Bronchial epithelial cell (primary cell): Measurements from ENCODE around the gene GMPR2. TPM values are rescaled to one million over a fixed set of nuclear protein-coding genes. Genes with fewer than 3 reads are reported as not detected.

ENCODE experiments used
- DNase-seq: peaks from one replicate; pipeline ENCODE4 v3.0.0-alpha.2; 2010; ENCODE audit warnings: low read depth
- FAIRE-seq: peaks from 2 replicates; lab custom pipeline; 2011; peaks lifted over from hg19 to GRCh38; lab: Jason Lieb, UNC
- H3K27me3 ChIP-seq: 2 replicates; pipeline ENCODE4 v1.5.1; 2011; ENCODE audit warnings: low read length; ENCODE audit not compliant: control insufficient read depth, insufficient read depth
- H3K36me3 ChIP-seq: 2 replicates; pipeline ENCODE4 v1.5.1; 2011; ENCODE audit warnings: low read length; ENCODE audit not compliant: control insufficient read depth, insufficient read depth
- H3K4me3 ChIP-seq: 2 replicates; pipeline ENCODE4 v1.5.1; 2011; ENCODE audit warnings: mild to moderate bottlenecking, low read depth, low read length, control low read depth
- total RNA-seq: library from RNA; depleted of rRNA; stranded (reverse); fragments of >200 nt; gene quantifications from 2 replicates; pipeline ENCODE4 v1.2.1, GENCODE V29; 2014
- TF ChIP-seq, protein P1 (sequence below): IDR thresholded peaks from 2 replicates; pipeline ENCODE4 v1.5.1; 2011; ENCODE audit warnings: mild to moderate bottlenecking, moderate library complexity, low read length, control low read depth, inconsistent platforms; ENCODE audit not compliant: insufficient read depth, severe bottlenecking

Gene GMPR2
- total RNA-seq, 1 donor from 2014 or later: 98.7 TPM

DNA sequence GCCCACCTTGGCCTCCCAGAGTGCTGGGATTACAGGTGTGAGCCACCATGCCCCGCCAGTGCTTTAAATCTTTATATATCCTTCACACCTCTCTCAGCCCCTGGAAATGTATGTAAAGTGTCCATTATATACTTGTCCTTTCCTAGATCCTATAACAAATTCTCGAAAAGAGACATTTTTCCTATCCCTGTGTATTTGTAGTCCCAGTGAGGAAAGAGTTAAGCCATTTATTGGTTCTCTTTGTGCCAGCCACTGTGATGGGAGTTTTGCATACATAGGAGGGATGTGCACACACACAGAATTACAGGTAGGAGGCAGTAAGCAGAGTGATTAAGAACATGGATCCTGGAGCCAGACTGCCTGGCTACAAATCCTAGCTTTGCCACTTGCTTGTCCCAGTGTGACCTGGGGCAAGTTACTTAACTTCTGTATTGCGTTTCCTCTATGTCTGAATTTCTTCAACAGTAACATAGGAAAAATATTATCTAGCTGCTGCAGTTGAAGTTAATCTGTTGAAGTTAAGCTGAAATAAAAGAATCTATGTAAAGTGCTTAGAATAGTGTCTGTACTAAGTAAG lies 40.8 kb downstream of the GMPR2 start:
- TF ChIP-seq, protein P1, sequence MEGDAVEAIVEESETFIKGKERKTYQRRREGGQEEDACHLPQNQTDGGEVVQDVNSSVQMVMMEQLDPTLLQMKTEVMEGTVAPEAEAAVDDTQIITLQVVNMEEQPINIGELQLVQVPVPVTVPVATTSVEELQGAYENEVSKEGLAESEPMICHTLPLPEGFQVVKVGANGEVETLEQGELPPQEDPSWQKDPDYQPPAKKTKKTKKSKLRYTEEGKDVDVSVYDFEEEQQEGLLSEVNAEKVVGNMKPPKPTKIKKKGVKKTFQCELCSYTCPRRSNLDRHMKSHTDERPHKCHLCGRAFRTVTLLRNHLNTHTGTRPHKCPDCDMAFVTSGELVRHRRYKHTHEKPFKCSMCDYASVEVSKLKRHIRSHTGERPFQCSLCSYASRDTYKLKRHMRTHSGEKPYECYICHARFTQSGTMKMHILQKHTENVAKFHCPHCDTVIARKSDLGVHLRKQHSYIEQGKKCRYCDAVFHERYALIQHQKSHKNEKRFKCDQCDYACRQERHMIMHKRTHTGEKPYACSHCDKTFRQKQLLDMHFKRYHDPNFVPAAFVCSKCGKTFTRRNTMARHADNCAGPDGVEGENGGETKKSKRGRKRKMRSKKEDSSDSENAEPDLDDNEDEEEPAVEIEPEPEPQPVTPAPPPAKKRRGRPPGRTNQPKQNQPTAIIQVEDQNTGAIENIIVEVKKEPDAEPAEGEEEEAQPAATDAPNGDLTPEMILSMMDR: peak; percentile 50
- no peak for FAIRE-seq
- no peaks in the 10 kb centered on the region for H3K27me3 ChIP-seq
- peaks cover 13% of the 10 kb centered on the region for H3K36me3 ChIP-seq
- peak; percentile 74 for DNase-seq
- H3K4me3 ChIP-seq: no peak overlapping the region

DNA sequence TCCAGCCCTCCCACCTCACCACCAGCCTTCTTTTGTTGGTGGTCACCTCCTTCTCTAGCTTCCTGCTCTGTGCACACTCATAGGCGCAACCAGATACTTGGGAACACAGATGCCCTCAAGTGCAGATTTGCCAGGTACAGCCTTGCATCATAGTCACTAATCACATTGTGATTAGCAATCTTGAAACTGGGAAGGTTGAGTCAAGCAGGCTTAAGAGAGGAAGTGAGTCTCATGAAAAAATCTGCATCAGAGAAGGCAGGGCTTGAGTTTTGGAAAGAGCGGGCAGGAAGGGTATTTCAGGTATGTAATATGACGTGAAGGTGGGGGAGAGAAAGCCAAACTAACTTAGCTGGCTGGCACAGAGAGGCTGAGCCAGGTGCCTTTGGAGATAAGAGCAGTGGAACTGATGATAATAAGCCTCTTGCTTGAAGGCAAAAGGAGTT lies 41.4 kb downstream of the GMPR2 start:
- no peak overlapping the region for H3K4me3 ChIP-seq
- FAIRE-seq (peak; percentile 66), DNase-seq (peak; percentile 100)
- H3K27me3 ChIP-seq: no peaks in the 10 kb centered on the region
- TF ChIP-seq, protein P1: no peak
- peaks cover 9% of the 10 kb centered on the region for H3K36me3 ChIP-seq

DNA sequence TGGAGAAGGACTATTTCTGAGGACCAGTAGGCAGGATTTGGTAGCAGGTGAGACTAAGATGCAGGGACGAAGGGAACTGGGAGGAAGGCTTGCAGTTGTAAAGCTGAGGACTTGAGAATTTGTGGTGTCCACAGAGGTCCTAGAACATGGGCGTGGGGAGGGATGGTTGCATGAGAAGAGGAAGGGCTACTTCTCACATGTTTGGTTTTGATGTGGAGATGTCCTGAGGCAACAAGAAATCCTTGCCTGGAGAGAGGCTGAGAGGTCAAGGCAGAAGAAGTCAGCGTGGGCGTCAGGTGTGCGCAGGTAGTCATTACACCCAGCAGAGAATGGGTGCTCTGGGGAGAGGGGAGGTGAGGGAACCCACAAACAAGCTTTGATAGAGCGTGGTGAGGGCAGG lies 44.3 kb downstream of the GMPR2 start:
- H3K36me3 ChIP-seq: no peaks in the 10 kb centered on the region
- DNase-seq: no peak
- TF ChIP-seq, protein P1: no peak
- no peak overlapping the region for H3K4me3 ChIP-seq
- no peaks in the 10 kb centered on the region for H3K27me3 ChIP-seq
- no peak for FAIRE-seq

DNA sequence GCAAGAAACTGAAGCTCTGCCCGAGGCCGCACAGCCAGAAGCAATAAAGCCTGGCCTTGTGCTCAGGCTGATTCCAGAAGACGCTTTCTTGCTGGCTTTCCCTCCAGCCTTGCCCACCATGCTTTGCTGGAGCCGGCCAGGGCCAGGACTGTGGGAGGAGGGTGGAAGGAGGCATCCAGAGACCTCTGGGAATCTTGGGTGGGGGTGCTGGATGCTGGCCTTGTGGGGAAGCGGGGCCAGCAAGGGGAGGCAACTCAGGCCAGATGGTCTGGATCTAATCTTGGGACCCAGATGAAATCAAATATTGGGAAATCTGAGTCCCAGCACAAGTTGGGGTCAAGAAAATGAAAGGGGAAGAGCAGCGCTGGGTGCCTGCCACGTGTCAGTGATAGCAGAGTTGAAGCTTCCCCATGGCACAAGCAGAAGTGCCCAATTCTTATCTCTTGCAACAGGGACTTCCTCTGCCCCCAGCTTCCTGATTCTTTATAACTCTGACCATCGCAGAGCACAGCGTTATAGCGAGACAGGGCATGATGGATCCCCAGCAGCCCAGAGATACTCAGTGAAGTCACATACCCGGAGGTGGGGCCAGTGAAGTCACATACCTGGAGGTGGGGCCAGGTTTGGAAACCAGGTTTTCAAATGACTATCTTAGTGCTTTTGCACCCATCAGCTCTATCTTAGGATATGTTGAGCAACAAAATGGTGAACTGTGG lies 45.0 kb downstream of the GMPR2 start:
- FAIRE-seq: no peak
- H3K27me3 ChIP-seq: no peaks in the 10 kb centered on the region
- TF ChIP-seq, protein P1: no peak
- no peak overlapping the region for H3K4me3 ChIP-seq
- H3K36me3 ChIP-seq: no peaks in the 10 kb centered on the region
- no peak for DNase-seq

DNA sequence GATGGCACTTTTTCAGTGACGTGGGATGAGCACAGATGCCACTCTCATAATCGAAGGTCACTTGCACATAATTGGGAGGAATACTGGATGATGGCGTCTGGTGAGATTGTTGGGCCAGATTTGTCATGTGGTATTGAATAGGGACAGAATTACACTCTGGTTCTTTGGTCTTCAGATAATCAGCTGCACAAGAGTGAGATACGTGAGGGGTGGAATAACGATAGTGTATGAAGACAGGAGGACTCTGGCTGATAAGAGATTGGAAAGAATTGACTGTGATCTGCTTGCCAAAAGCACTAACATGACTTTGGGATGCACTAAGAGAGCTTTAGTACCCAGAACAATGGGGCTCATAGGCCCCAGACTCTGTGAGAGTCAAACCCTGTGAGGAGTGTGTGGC lies 45.7 kb downstream of the GMPR2 start:
- DNase-seq (no peak), FAIRE-seq (no peak)
- H3K27me3 ChIP-seq: no peaks in the 10 kb centered on the region
- TF ChIP-seq, protein P1: no peak
- no peaks in the 10 kb centered on the region for H3K36me3 ChIP-seq
- no peak overlapping the region for H3K4me3 ChIP-seq
